Measurements from ENCODE around the gene NRGN.

NRGN gene

DNA sequence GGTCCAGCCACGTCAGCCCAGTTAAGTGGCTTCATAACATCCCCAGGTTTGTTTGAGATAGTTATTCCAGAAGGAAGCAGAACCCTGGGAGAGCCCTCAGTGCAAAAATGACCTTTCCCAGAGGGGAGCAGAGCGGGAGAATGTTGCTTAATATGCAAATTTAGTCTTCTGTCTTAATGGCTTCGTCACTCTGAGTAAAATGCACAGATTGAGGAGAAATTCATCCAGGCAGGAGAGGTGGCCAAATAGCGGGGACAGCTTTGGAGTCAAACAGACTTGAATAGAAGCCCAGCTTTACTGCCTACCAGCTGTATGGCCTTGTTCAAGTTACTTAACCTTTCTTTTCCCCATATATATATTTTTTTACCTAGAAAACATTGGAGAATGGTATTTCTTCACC is 12.3 kb upstream of the NRGN start:
- TF ChIP-seq EGR1 (IDR thresholded peaks at IDR 0.05) = no peak
- TF ChIP-seq, protein P1, sequence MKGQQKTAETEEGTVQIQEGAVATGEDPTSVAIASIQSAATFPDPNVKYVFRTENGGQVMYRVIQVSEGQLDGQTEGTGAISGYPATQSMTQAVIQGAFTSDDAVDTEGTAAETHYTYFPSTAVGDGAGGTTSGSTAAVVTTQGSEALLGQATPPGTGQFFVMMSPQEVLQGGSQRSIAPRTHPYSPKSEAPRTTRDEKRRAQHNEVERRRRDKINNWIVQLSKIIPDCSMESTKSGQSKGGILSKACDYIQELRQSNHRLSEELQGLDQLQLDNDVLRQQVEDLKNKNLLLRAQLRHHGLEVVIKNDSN (IDR thresholded peaks at IDR 0.05) = no peak
- TF ChIP-seq, protein P2, sequence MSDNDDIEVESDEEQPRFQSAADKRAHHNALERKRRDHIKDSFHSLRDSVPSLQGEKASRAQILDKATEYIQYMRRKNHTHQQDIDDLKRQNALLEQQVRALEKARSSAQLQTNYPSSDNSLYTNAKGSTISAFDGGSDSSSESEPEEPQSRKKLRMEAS (IDR thresholded peaks at IDR 0.05) = no peak
- no peak for TF ChIP-seq TAF1 (IDR thresholded peaks at IDR 0.05; ENCODE audit: low read depth)
- no peak for TF ChIP-seq EP300 (IDR thresholded peaks at IDR 0.05; ENCODE audit: borderline replicate concordance)
- TF ChIP-seq ZBTB7A (IDR thresholded peaks at IDR 0.05; ENCODE audit: low read depth) = no peak
- TF ChIP-seq RAD21 (IDR thresholded peaks at IDR 0.05; ENCODE audit: low read depth) = no peak
- TF ChIP-seq, protein P3, sequence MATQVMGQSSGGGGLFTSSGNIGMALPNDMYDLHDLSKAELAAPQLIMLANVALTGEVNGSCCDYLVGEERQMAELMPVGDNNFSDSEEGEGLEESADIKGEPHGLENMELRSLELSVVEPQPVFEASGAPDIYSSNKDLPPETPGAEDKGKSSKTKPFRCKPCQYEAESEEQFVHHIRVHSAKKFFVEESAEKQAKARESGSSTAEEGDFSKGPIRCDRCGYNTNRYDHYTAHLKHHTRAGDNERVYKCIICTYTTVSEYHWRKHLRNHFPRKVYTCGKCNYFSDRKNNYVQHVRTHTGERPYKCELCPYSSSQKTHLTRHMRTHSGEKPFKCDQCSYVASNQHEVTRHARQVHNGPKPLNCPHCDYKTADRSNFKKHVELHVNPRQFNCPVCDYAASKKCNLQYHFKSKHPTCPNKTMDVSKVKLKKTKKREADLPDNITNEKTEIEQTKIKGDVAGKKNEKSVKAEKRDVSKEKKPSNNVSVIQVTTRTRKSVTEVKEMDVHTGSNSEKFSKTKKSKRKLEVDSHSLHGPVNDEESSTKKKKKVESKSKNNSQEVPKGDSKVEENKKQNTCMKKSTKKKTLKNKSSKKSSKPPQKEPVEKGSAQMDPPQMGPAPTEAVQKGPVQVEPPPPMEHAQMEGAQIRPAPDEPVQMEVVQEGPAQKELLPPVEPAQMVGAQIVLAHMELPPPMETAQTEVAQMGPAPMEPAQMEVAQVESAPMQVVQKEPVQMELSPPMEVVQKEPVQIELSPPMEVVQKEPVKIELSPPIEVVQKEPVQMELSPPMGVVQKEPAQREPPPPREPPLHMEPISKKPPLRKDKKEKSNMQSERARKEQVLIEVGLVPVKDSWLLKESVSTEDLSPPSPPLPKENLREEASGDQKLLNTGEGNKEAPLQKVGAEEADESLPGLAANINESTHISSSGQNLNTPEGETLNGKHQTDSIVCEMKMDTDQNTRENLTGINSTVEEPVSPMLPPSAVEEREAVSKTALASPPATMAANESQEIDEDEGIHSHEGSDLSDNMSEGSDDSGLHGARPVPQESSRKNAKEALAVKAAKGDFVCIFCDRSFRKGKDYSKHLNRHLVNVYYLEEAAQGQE (IDR thresholded peaks at IDR 0.05; ENCODE audit: low read depth) = no peak
- no peak for TF ChIP-seq TCF12 (IDR thresholded peaks at IDR 0.05; ENCODE audit: low read depth)
- no peak for TF ChIP-seq NFIC (IDR thresholded peaks at IDR 0.05)
- TF ChIP-seq FOXM1 (IDR thresholded peaks at IDR 0.05; ENCODE audit: borderline replicate concordance, low read depth) = no peak
- no peak for TF ChIP-seq TEAD4 (IDR thresholded peaks at IDR 0.05)
- TF ChIP-seq YY1 (IDR thresholded peaks at IDR 0.05; ENCODE audit: low read depth) = no peak
- TF ChIP-seq CEBPB (IDR thresholded peaks at IDR 0.05) = no peak
- no peak for TF ChIP-seq CREB1 (IDR thresholded peaks at IDR 0.05; ENCODE audit: low read depth)

DNA sequence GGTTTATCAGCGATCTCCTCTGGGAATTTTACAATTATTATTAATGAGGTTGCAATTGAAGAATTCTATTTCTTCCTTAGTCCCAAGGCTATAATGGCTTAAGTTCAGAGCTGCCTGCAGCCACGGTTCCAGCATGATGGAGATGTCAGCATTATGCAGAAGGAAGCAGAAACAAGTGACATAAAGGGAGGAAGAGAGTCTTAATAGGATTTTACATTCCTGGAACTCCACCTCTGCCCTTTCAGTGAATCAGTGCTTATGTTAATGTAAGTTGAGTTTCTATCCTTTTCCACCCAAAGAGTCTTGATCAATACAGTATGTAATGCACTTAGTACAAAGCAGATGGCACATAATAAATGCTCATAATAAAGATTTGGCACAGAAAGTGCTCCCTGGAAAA is 11.6 kb upstream of the NRGN start:
- no peak for TF ChIP-seq TEAD4 (IDR thresholded peaks at IDR 0.05)
- no peak for TF ChIP-seq TAF1 (IDR thresholded peaks at IDR 0.05; ENCODE audit: low read depth)
- TF ChIP-seq, protein P1 (IDR thresholded peaks at IDR 0.05) = no peak
- TF ChIP-seq EP300 (IDR thresholded peaks at IDR 0.05; ENCODE audit: borderline replicate concordance) = no peak
- TF ChIP-seq YY1 (IDR thresholded peaks at IDR 0.05; ENCODE audit: low read depth) = no peak
- no peak for TF ChIP-seq TCF12 (IDR thresholded peaks at IDR 0.05; ENCODE audit: low read depth)
- no peak for TF ChIP-seq EGR1 (IDR thresholded peaks at IDR 0.05)
- TF ChIP-seq, protein P3 (IDR thresholded peaks at IDR 0.05; ENCODE audit: low read depth) = no peak
- TF ChIP-seq ZBTB7A (IDR thresholded peaks at IDR 0.05; ENCODE audit: low read depth) = no peak
- TF ChIP-seq, protein P2 (IDR thresholded peaks at IDR 0.05) = no peak
- no peak for TF ChIP-seq NFIC (IDR thresholded peaks at IDR 0.05)
- TF ChIP-seq FOXM1 (IDR thresholded peaks at IDR 0.05; ENCODE audit: borderline replicate concordance, low read depth) = no peak
- no peak for TF ChIP-seq CREB1 (IDR thresholded peaks at IDR 0.05; ENCODE audit: low read depth)
- no peak for TF ChIP-seq CEBPB (IDR thresholded peaks at IDR 0.05)
- no peak for TF ChIP-seq RAD21 (IDR thresholded peaks at IDR 0.05; ENCODE audit: low read depth)

DNA sequence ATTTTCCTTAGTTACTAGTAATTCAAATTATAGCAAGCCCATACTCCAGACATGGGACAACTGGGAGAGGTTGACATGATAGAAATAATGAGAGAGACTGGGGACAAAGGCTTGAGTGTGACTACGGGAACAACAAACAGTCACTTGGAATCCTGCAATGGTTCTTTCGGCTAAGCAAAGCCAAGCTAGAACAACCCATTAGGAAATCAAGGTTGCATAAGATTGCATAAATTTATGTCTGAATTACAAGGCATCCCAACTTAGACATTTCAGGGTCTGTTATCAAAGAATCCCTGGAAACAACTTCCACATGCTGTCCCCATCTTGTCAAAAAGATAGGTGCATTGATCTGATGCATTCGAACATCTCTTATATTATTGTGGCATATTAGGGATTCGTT is 10.2 kb upstream of the NRGN start:
- TF ChIP-seq CEBPB (IDR thresholded peaks at IDR 0.05) = no peak
- no peak for TF ChIP-seq YY1 (IDR thresholded peaks at IDR 0.05; ENCODE audit: low read depth)
- TF ChIP-seq TEAD4 (IDR thresholded peaks at IDR 0.05) = no peak
- TF ChIP-seq, protein P1 (IDR thresholded peaks at IDR 0.05) = no peak
- TF ChIP-seq FOXM1 (IDR thresholded peaks at IDR 0.05; ENCODE audit: borderline replicate concordance, low read depth) = no peak
- no peak for TF ChIP-seq ZBTB7A (IDR thresholded peaks at IDR 0.05; ENCODE audit: low read depth)
- TF ChIP-seq NFIC (IDR thresholded peaks at IDR 0.05) = no peak
- TF ChIP-seq, protein P3 (IDR thresholded peaks at IDR 0.05; ENCODE audit: low read depth) = no peak
- no peak for TF ChIP-seq RAD21 (IDR thresholded peaks at IDR 0.05; ENCODE audit: low read depth)
- TF ChIP-seq EP300 (IDR thresholded peaks at IDR 0.05; ENCODE audit: borderline replicate concordance) = no peak
- TF ChIP-seq TAF1 (IDR thresholded peaks at IDR 0.05; ENCODE audit: low read depth) = no peak
- no peak for TF ChIP-seq EGR1 (IDR thresholded peaks at IDR 0.05)
- TF ChIP-seq CREB1 (IDR thresholded peaks at IDR 0.05; ENCODE audit: low read depth) = no peak

DNA sequence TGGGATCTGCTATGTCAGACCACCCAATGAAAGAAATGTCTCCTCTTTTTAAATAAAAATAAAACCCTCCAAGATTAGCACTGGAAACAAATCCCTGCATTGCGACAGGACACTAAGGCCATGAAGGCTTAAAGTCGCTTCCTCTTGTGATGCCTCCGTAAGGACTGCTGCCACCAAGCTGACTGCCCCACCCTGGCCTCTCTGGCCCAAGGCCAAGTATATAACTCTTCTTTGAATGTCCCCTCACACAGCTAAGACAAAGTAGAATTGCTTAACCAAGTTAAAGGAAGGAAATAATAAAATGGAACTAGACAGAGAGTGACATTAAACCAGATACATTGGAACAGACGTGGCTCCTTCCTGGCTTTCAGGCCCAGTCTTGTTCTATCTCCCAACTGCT is 7.5 kb upstream of the NRGN start:
- TF ChIP-seq EP300 (IDR thresholded peaks at IDR 0.05; ENCODE audit: borderline replicate concordance) (no peak), RAD21 (IDR thresholded peaks at IDR 0.05; ENCODE audit: low read depth) (no peak), ZBTB7A (IDR thresholded peaks at IDR 0.05; ENCODE audit: low read depth) (no peak), TCF12 (IDR thresholded peaks at IDR 0.05; ENCODE audit: low read depth) (no peak), CREB1 (IDR thresholded peaks at IDR 0.05; ENCODE audit: low read depth) (no peak), FOXM1 (IDR thresholded peaks at IDR 0.05; ENCODE audit: borderline replicate concordance, low read depth) (no peak), EGR1 (IDR thresholded peaks at IDR 0.05) (no peak), TEAD4 (IDR thresholded peaks at IDR 0.05) (no peak), NFIC (IDR thresholded peaks at IDR 0.05) (no peak), YY1 (IDR thresholded peaks at IDR 0.05; ENCODE audit: low read depth) (no peak), TAF1 (IDR thresholded peaks at IDR 0.05; ENCODE audit: low read depth) (no peak), CEBPB (IDR thresholded peaks at IDR 0.05) (no peak)
- TF ChIP-seq, protein P1 (IDR thresholded peaks at IDR 0.05) = no peak
- TF ChIP-seq, protein P2 (IDR thresholded peaks at IDR 0.05) = no peak
- TF ChIP-seq, protein P3 (IDR thresholded peaks at IDR 0.05; ENCODE audit: low read depth) = no peak
